SIG-M5 (cell line): ENCODE measurements around the gene RASEF.

Experiments used
- DNase-seq: peaks from one replicate; lab custom pipeline; 2025; lab: John Stamatoyannopoulos, UW

RASEF gene

GRCh38 chr9:83056174-83056573 lies 6.8 kb downstream of the RASEF start:
- no peak for DNase-seq

- no peak for DNase-seq
These were observed 14.8 kb downstream of the RASEF start for GRCh38 chr9:83047839-83048775.

GRCh38 chr9:83043597-83043996 lies 19.3 kb downstream of the RASEF start:
- DNase-seq: no peak

- DNase-seq: no peak
These were observed 21.2 kb downstream of the RASEF start for GRCh38 chr9:83041771-83042170.

- DNase-seq: no peak
These were observed 23.6 kb downstream of the RASEF start for GRCh38 chr9:83039303-83039702.

GRCh38 chr9:83036043-83036442 lies 26.9 kb downstream of the RASEF start:
- DNase-seq: no peak

- no peak for DNase-seq
These were observed 27.8 kb downstream of the RASEF start for GRCh38 chr9:83035143-83035542.

- no peak for DNase-seq
These were observed 28.4 kb downstream of the RASEF start for GRCh38 chr9:83034587-83034986.

- no peak for DNase-seq
These were observed 28.9 kb downstream of the RASEF start for GRCh38 chr9:83034026-83034425.

GRCh38 chr9:83032065-83032625 lies 30.8 kb downstream of the RASEF start:
- DNase-seq: no peak

GRCh38 chr9:83030391-83031107 lies 32.4 kb downstream of the RASEF start:
- DNase-seq: no peak

- DNase-seq: no peak
These were observed 33.3 kb downstream of the RASEF start for GRCh38 chr9:83029531-83030137.

- DNase-seq: no peak
These were observed 35.6 kb downstream of the RASEF start for GRCh38 chr9:83027153-83027891.

- DNase-seq: no peak
These were observed 38.3 kb downstream of the RASEF start for GRCh38 chr9:83024506-83025125.

- no peak for DNase-seq
These were observed 39.8 kb downstream of the RASEF start for GRCh38 chr9:83023151-83023550.

- DNase-seq: no peak
These were observed 42.1 kb downstream of the RASEF start for GRCh38 chr9:83020864-83021263.

- DNase-seq: no peak
These were observed 42.6 kb downstream of the RASEF start for GRCh38 chr9:83020327-83020726.

- DNase-seq: no peak
These were observed 43.7 kb downstream of the RASEF start for GRCh38 chr9:83019246-83019645.

GRCh38 chr9:83015897-83016296 lies 47.0 kb downstream of the RASEF start:
- DNase-seq: no peak

GRCh38 chr9:83013867-83014605 lies 48.9 kb downstream of the RASEF start:
- DNase-seq: no peak
